NCI-H526 treated with DMSO at 0.1 percent for 48 hours (cell line): ENCODE data around the gene RNF169.
"Not testable (repeated sequence)": the region's sequence is repeated elsewhere in the genome, so short reads cannot be mapped to it uniquely, and the experiment has no call there.

ENCODE experiments used
- DNase-seq: peaks from one replicate; lab custom pipeline; 2025; lab: John Stamatoyannopoulos, UW

Gene RNF169

DNA sequence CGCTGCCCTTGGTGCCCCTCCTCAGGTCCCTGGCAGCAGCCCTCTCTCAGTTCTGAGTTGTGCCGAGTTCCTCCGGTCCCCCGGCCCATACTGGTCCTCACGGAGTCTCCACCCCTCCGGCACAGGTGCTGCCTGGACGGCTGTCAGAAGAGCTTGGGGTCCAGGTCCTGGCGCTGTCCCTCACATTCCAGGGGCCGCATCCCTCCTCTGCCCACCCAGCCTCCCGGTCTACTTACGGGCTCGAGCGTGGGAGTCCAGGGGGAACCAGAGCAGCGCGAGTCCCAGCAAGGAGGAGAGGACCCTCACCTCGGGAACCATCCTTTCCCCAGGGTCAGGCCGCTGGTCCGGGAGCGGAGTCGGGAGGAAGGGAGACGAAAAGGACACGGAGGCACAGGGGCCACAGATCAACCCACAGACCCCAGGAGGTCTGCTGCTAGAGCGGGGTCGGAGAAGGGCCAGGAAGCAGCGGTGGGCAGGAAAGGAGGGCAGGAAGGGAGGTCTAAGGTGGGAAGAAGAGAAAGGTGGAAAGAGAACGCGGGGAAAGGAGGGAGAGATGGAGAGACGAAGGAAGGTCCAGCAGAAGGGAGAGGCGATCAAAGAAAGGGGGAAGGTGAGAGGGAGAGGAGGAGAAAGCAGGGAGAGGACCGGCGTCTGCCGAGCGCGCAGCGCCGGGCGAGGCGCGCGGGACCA is 17.9 kb upstream of the RNF169 start:
- DNase-seq, result no peak

DNA sequence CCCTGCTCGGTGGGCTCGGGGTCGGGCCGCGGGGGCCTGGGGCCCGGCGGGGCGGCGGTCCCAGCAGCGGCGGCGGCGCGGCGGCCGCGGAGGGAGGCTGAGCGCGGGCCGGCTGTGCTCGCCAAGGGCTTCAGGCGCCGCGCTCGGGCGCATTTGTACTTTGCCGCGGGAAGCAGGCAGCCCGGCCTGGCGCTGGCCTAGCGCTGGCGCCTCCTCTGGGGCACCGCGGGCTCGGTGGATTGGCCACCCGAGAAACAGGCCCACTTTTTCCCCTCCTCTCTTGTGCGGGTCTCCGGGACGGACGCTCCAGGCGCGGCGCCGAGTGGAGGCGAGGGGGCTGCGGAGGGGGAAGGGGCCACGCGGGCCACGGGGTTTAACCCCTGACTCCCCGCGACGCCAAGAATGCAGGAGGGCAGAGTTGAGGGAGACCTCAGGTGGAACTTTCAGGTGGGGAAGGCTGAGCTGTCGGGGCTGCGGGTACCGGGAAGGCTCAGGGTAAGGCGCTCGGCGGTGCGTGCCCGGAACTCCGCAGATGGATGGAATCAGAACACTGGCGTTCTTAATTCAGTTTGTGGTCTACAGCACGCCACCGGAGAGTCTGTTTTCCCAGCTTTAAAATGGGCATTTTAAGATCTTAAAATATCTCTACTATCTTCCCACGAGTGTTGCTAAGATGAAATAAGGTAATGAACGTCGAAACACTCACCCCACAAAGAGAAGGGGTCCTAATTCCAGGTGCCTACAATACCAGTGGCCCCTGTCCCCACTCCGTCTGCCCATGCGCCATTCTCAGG is 17.2 kb upstream of the RNF169 start, which contains the start of gene CHRDL2:
Gene CHRDL2, minus strand, starts transcription at position 126 of the 794 bp plus-strand sequence. CDS start 538 bp downstream, outside the sequence.
- no peak for DNase-seq

DNA sequence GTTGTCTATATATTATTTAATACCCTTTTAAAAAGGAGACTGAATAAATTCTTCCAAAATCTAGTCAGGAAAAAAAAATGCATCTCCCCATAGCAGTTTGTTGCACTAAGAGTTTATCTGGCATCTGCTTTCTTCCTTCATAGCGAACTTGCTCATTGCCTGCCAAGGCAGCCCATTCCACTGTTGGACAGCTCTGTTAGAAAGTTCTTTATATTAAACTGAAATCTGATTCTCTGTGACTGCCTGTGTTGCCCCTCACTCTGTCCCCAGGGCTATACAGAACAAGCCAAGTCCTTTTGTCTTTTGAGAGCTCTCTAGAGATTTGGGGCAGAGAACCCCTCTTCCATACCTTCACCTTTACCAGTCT is 14.1 kb upstream of the RNF169 start:
- DNase-seq, result no peak

DNA sequence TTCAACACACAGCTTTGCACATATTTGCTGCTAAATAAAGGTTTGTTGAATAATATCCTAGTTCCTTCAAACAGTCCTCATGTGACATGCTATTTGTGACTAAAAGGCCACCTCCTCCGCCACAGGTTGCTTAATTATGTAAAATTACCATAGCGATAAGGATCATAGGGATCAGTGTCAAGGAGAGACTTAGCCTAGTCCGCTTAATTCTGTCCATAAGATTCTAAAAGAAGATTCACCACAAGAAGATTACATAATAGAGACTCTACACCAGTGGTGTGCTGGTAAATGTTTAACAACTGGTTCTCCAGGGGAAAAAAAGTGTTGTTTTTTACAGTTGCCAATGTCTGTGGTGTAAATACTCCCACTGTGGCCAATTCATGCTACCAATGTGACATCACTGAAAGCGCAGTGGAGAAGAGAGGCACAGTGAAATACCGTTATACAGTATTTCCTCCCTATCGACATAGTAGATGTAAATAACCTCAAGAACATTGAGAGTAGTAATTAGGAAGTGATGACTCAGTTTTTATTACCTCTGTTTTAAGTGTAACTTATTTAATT is 13.2 kb upstream of the RNF169 start:
- DNase-seq, result no peak

DNA sequence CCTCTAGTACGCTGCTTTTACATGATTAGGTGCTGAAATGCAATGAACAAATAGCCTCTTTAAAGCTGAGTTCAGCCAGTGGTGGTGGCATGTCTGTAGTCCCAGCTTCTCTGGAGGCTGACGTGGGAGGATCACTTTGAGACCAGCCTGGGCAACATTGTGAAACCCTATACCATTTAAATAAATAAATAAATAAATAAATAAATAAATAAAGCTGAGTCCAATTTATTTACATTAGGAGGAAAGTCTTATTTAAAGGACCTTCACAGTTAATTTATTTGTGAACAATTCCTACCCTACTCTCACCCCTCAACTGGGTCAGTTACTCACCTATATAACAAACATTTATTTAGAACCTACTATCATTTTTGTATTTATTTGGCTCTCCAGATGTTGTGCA is 12.6 kb upstream of the RNF169 start:
- DNase-seq, result no peak

DNA sequence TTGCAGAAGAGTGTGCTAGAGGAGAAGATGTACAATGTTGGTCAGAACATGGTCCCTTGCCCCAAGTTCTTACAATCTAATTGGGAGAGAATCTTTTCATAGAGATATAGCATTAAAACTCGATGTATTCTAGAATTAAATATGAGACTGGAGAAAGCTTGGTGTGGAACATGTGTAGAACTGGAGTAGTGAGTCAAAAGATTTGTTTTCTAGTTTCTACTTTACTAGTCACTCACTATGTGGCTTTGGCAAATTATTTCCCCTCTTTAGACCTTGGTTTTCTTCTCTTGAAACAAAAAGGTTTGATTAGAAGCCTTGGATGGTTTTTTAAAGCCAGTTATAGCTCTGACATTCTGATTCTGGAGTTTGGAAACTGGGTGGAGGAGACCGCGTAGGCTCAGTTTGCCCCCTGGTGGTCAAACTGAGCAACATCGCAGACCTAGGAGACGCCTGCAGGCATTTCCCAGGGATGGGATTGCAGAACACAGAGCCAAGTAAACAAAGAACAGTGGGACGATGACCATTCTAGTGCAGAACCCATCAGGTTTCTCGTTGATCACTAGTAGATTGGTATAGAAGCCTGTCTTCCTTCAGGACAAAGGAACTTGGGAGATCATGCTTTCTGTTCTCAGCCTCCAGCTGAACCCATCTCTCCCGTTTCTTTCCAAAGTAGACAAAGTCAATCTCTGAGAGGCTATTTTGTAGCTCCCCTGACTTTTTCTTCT is 8.9 kb upstream of the RNF169 start:
- peak; percentile 45 for DNase-seq

DNA sequence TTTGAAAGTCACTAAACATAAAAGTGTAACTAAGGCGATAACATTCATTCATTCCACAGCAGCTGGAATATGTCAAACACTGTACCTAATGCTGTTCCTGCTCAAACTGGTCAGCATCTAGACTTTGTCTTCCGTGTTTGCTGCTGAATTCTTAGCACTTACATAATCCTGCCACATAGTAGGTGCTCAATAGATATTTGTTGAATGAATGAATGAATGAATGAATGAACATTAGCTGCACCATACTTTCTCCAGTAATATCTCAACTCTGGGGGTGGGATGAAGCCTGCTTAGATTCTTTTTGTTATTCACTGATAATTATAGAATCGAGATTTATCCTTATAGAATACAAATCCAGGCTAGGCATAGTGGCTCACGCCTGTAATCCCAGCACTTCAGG is 6.6 kb upstream of the RNF169 start:
- DNase-seq, result no peak

DNA sequence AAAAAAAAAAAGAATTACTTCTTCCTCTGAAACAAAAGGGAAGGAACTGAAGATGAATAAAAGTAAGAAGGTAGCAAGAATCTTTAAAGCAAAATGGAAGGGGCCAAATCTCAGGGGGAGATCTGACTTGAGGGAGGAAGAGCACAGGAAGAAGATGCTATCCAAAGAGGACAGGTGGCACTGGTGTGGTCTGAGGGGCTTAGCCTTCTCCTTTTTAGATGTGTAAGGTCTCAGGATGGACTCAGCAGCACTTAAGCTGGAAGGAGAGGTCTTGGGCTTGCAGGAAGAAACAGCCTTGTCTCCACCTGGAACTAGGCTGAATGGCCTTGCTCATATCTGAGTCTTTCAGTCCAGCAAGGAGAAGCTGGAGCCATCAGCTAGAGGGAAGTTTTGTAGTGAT is 5.0 kb upstream of the RNF169 start:
- no peak for DNase-seq

DNA sequence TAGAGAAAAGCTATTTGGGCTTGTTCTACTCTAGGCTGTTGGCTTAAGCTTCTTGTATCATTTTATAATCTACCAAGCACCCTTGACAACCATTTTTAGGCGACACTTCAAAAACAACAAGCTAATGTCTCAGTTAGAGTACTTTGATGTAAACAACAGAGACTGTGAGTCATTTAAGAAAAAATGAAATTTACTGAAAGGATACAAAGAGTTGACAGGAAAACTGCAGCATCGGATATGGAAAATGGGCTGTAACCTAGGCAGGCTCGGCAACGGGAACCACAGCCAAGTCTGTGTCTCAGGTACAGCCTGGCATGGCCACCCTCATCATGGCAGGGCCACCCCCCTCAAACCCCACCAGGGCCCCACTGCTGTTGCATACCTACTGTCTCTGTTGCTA is 4.4 kb upstream of the RNF169 start:
- no peak for DNase-seq

DNA sequence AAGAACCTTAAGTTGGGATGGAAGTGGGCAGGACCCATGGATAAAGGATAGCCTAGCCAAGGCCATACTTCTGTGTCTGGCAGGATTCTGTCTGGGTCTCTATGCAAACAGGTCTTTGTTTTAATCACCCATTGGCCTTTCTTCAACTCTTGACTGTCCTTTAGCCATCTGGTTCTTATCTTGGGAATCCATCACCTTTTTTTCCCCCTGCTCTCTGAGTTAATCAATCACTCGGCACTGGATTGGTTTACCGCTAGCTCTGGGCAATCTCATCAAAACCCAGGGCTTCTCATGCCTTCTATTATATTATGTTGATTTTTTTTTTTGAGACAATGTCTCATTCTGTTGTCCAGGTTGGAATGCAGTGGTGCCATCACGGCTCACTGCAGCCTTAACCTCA is 1.8 kb upstream of the RNF169 start:
- DNase-seq, result no peak

DNA sequence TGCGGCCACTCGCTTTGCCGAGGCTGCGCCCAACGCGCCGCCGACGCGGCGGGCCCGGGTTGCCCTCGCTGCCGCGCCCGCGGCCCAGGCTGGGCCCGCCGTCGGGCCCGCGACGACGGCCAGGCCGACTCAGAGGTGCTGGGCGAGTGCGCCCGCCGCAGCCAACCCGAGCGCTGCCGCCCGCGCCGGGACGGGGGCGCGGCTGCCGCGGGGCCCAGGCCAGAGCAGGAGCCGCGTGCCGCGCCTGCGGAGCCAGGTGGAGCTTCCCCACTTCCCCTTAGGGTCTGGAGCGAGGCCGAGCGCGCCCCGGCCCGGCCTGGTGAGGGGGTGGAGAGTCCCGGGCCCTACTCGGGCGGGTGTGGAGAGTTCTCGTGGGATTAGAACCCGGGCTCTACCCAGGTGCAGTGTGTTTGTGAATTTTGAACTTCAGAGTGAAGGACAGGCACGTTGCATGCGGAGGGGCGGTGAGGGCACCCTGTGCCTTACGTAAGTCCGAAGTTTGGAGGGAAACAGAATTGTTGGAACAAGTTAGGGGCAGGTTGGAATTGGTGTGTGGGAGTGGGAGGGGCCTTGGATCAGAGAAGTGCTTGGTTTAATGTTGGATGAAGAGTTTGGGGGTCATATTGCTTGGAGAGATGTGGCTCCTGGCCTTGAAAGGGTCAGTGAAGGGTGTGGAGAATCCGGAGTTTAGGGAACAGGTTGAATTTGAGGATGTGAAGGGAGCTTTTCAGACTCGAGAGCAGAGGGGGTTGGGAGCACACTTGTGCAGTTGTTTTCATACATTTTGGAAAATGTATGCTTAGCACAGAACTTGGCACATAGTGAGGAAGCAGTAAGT is 697 bp downstream of the RNF169 start:
- DNase-seq, result peak; percentile 45

DNA sequence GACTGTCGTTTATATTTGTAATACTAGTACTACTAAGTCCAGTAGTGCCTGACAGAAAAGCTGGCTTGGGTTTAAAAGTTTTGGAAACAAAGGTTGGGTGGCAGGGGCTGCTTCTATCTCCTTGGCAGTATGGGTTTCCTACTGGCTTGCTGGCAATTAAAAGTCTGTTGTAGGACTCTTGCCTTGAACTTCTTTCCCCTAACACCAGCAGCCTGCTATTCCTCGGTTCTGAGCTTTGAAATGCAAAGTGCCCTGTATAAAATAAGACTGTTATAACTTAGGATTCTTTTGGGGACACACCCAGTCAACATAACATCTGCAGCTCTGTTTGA is 1.3 kb downstream of the RNF169 start:
- no peak for DNase-seq

DNA sequence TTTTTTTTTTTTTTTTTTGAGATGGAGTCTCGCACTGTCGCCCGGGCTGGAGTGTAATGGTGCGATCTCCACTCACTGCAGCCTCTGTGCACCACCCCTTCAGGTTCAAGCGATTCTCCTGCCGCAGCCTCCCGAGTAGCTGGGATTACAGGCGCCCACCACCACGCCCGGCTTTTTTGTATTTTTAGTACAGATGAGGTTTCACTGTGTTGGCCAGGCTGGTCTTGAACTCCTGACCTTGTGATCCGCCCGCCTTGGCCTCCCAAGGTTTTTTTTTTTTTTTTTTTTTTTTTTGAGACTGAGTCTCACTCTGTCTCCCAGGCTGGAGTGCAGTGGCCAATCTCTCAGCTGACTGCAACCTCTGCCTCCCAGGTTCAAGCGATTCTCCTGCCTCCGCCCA is 1.9 kb downstream of the RNF169 start:
- not testable (repeated sequence) for DNase-seq

DNA sequence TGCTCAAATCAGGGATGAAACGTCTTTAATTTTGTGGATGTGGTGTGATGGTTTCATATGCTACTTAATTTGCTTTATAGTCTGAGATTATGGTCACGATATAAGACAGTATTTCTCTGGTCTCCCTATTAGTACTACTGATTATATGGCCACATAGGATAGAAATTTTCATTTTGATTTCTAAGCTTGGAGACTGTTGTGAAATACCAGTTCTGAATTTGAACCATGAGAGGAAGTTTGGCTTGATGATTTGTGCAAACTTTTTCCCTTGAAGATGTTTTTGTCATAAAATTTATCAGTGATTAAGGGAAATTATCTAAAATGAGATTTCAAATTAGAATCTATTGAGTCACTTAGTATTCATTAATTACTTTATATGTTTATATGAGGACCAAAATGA is 2.7 kb downstream of the RNF169 start:
- DNase-seq, result no peak

DNA sequence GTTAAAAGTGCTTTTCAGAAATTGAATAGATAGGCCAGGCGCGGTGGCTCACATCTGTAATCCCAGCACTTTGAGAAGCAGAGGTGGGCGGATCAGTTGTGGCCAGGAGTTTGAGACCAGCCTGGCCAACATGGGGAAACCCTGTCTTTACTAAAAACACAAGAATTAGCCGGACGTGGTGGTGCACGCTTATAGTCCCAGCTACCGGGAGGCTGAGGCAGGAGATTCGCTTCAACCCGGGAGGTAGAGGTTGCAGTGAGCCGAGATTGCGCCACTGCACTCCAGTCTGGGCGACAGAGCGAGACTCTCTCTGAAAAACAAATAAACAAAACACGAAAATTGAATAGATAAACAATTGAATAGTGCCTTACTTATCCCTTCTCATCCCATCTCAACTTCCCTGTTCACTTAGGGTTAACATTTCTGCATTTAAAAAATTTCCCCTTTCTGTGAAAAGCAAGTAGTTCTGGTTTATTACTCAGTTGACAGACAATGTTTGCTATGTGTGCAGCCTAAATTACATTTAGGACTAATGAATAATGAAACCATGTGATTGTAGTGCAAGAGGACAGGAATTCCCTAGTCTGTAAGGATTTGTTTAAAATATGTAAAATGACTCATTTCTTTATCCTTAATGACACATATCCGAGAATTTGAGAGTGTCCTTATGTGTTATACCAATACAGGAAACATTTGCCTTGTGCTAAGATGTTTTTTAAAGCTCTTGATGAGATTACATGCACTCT is 6.0 kb downstream of the RNF169 start:
- DNase-seq, result no peak

DNA sequence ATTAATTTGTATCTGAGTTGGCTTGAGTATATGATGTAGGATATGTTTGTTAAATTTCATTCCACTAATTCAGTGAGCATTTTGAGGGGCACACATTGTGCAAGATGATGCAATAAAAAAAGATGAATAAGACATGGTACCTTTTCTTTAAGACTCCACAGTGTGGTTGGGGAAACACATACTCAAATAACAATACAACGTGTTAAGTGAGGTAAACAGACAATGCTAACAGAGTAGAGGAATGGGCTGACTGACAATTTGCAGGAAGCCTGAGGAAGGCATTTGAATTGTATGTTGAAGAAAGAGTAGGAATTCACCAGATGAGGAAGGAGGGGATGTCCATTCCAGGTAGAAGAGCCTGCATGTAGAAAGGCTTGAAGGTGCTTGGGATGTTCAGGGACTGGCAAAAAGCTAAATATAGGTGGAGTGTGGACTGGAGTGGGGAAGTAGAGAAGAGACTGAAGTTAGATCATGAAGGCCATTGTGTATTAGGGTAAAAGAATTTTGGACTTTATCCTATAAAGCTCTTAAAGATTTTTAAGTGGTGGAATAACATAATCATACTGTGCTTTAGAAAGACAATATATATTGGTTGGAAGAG is 6.8 kb downstream of the RNF169 start:
- no peak for DNase-seq

DNA sequence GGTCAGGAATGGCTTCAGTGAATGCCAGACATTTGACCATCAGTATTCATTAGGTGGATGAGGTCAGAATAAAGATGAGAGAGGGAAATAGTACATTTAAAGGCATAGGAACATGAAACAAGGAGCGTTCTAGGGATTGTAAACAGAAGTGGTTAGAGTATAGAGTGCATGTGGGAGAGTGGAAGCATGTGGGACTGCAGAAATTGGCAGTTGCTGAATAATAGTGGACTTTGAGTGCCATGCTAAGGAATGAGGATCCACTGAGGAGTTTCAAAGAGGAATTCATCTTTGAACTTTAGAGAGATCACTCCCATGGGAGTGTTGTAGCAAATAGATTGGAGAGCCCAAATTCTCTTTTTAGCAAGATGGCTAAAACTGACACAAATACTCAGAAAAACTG is 7.9 kb downstream of the RNF169 start:
- no peak for DNase-seq

DNA sequence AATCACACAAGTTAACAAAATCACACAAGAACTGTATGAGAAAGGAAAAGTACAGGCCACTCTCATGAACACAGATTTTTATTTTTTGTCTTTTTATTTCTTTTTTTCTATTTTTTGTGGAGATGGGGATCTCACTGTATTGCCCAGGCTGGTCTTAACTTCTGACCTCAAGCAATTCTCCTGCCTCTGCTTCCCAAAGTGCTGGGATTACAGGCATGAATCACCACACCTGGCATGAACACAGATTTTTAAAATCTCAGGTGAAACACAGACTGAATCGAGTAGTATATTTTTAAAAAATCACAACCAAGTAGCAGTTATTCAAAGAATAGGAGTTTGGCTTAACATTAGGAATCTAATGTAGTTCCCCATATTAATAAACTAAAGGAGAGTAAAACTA is 18.3 kb downstream of the RNF169 start:
- no peak for DNase-seq

DNA sequence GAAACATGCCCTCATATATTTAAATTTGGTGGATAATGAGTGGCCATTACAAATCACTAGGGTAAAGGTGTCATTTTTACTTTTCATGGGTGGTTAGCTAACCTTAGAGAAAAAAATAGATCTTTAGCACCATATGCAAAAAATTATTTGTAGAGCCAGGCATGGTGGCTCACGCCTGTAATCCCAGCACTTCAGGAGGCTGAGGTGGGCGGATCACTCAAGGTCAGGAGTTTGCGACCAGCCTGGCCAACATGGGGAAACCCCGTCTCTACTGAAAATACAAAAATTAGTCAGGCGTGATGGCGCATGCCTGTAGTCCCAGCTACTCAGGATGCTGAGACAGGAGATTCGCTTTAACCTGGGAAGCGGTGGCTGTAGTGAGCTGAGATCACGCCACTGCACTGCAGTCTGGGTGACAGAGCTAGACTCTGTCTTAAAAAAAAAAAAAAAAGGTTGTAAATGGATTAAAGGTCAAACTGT is 19.6 kb downstream of the RNF169 start:
- DNase-seq, result not testable (repeated sequence)

DNA sequence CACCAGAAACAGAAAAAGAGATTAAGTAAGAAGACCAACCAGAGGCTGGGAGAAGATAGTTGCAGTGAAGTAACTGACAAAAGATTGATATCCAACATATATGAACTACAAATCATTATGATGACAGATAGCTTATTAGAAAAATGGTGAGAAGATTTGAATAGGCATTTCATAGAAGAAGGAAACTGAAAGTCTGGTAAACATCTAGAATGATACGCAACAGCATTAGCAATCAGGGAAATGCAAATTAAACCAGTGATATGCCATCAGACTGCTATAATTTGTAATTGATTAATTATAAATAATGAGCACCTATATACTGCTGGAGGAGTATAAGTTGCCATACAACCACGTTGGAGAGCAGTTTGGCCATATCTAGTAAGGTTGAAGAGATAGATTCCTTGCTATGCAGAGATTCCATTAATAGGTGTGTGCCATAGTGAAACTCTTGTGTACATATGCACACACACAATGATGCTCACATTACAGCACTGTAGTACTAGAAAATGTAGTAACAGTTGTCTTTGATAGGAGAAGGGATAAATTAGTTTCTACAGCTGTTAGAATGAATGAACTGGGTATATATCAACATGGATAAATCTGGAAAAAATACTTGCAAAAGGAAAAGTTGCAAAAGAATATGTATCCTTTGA is 20.5 kb downstream of the RNF169 start:
- no peak for DNase-seq
